ENCODE data around the gene TMC8.
"Not testable (repeated sequence)": the region's sequence is repeated elsewhere in the genome, so short reads cannot be mapped to it uniquely, and the experiment has no call there.

TMC8 gene

GRCh38 chr17:78130437-78131101 is at the start of gene TMC8:
TMC8 (plus strand) TSS chr17:78130771; CDS start chr17:78131589, 818 bp downstream.
- DNase-seq (ENCODE audit: low read depth in 2 of 2, low spot score in 1 of 2), result peak in 1 of 2 donors; percentile 61

GRCh38 chr17:78081551-78081950 is 49.0 kb upstream of the TMC8 start:
- DNase-seq (ENCODE audit: low read depth in 2 of 2, low spot score in 1 of 2), result no peak

GRCh38 chr17:78082355-78082872 is 48.2 kb upstream of the TMC8 start:
- DNase-seq (ENCODE audit: low read depth in 2 of 2, low spot score in 1 of 2), result not testable (repeated sequence)

- DNase-seq (ENCODE audit: low read depth in 2 of 2, low spot score in 1 of 2), result no peak
Measured at GRCh38 chr17:78082988-78083387, 47.6 kb upstream of the TMC8 start.

- no peak for DNase-seq (ENCODE audit: low read depth in 2 of 2, low spot score in 1 of 2)
Measured at GRCh38 chr17:78086740-78087139, 43.8 kb upstream of the TMC8 start.

- no peak for DNase-seq (ENCODE audit: low read depth in 2 of 2, low spot score in 1 of 2)
Measured at GRCh38 chr17:78088529-78088928, 42.0 kb upstream of the TMC8 start.

GRCh38 chr17:78089576-78090281 is 40.8 kb upstream of the TMC8 start:
- DNase-seq (ENCODE audit: low read depth in 2 of 2, low spot score in 1 of 2), result no peak

- no peak for DNase-seq (ENCODE audit: low read depth in 2 of 2, low spot score in 1 of 2)
Measured at GRCh38 chr17:78092794-78093324, 37.7 kb upstream of the TMC8 start.

- DNase-seq (ENCODE audit: low read depth in 2 of 2, low spot score in 1 of 2), result no peak
Measured at GRCh38 chr17:78095035-78095434, 35.5 kb upstream of the TMC8 start.

- no peak for DNase-seq (ENCODE audit: low read depth in 2 of 2, low spot score in 1 of 2)
Measured at GRCh38 chr17:78096093-78096492, 34.5 kb upstream of the TMC8 start.

- no peak for DNase-seq (ENCODE audit: low read depth in 2 of 2, low spot score in 1 of 2)
Measured at GRCh38 chr17:78101112-78101511, 29.5 kb upstream of the TMC8 start.

- DNase-seq (ENCODE audit: low read depth in 2 of 2, low spot score in 1 of 2), result no peak
Measured at GRCh38 chr17:78101542-78101941, 29.0 kb upstream of the TMC8 start.

- DNase-seq (ENCODE audit: low read depth in 2 of 2, low spot score in 1 of 2), result no peak
Measured at GRCh38 chr17:78103311-78103710, 27.3 kb upstream of the TMC8 start.

- no peak for DNase-seq (ENCODE audit: low read depth in 2 of 2, low spot score in 1 of 2)
Measured at GRCh38 chr17:78104540-78104941, 26.0 kb upstream of the TMC8 start.

GRCh38 chr17:78105101-78105500 is 25.5 kb upstream of the TMC8 start:
- no peak for DNase-seq (ENCODE audit: low read depth in 2 of 2, low spot score in 1 of 2)

- DNase-seq (ENCODE audit: low read depth in 2 of 2, low spot score in 1 of 2), result no peak
Measured at GRCh38 chr17:78105551-78105950, 25.0 kb upstream of the TMC8 start.

GRCh38 chr17:78106211-78106610 is 24.4 kb upstream of the TMC8 start:
- no peak for DNase-seq (ENCODE audit: low read depth in 2 of 2, low spot score in 1 of 2)

GRCh38 chr17:78107457-78107856 is 23.1 kb upstream of the TMC8 start:
- DNase-seq (ENCODE audit: low read depth in 2 of 2, low spot score in 1 of 2), result no peak

- DNase-seq (ENCODE audit: low read depth in 2 of 2, low spot score in 1 of 2), result no peak
Measured at GRCh38 chr17:78107976-78108725, 22.4 kb upstream of the TMC8 start.

GRCh38 chr17:78108726-78109488 is 21.7 kb upstream of the TMC8 start:
- no peak for DNase-seq (ENCODE audit: low read depth in 2 of 2, low spot score in 1 of 2)

GRCh38 chr17:78109489-78109761 is 21.1 kb upstream of the TMC8 start:
- no peak for DNase-seq (ENCODE audit: low read depth in 2 of 2, low spot score in 1 of 2)
